Kidney epithelial cell (primary cell): ENCODE results near the gene HRH2. TPM values are rescaled to one million over a fixed set of nuclear protein-coding genes. Genes with fewer than 3 reads are reported as not detected.
A peak's percentile ranks its signal among the peaks of the same experiment; 100 is the strongest.

ENCODE experiments used
- DNase-seq: peaks from one replicate; pipeline ENCODE4 v3.0.0-alpha.2; 2010; ENCODE audit warnings: low read depth
- H3K27me3 ChIP-seq: 2 replicates; pipeline ENCODE4 v1.6.0; 2011; ENCODE audit warnings: low read length; ENCODE audit not compliant: control insufficient read depth, insufficient read depth
- H3K36me3 ChIP-seq: 2 replicates; pipeline ENCODE4 v1.5.1; 2011; ENCODE audit warnings: low read length; ENCODE audit not compliant: control insufficient read depth, insufficient read depth
- H3K4me3 ChIP-seq: 2 replicates; pipeline ENCODE4 v1.5.1; 2011; ENCODE audit warnings: low read depth, mild to moderate bottlenecking, control low read depth, low read length
- CTCF ChIP-seq: IDR thresholded peaks from 2 replicates; pipeline ENCODE4 v1.5.1; 2011; ENCODE audit warnings: mild to moderate bottlenecking, moderate library complexity, low read length, control low read depth, inconsistent platforms; ENCODE audit not compliant: insufficient read depth, poor library complexity, severe bottlenecking
- total RNA-seq: library from RNA; depleted of rRNA; stranded (reverse); fragments of >200 nt; gene quantifications from 2 replicates; pipeline ENCODE4 v1.2.3, GENCODE V29; 2015

The HRH2 gene
- total RNA-seq, 1 donor from 2014 or later, result 2.7 TPM

GRCh38 chr5:175728885-175729828 is 71.3 kb downstream of the HRH2 start:
- Histone ChIP-seq H3K27me3 (peaks cover 4% of the 10 kb centered on the region), H3K36me3 (no peaks in the 10 kb centered on the region), H3K4me3 (no peak overlapping the region)
- peak; percentile 18 for TF ChIP-seq CTCF
- DNase-seq, result no peak

- Histone ChIP-seq H3K36me3 (no peaks in the 10 kb centered on the region), H3K27me3 (peaks cover 4% of the 10 kb centered on the region), H3K4me3 (no peak overlapping the region)
- TF ChIP-seq CTCF, result peak; percentile 96
- peak; percentile 37 for DNase-seq
Measured at GRCh38 chr5:175729829-175730277, 72.0 kb downstream of the HRH2 start.

GRCh38 chr5:175731172-175731571 is 73.3 kb downstream of the HRH2 start:
- H3K27me3 ChIP-seq, result peaks cover 4% of the 10 kb centered on the region
- H3K36me3 ChIP-seq, result no peaks in the 10 kb centered on the region
- DNase-seq, result no peak
- no peak for TF ChIP-seq CTCF
- H3K4me3 ChIP-seq, result no peak overlapping the region

GRCh38 chr5:175731756-175732465 is 74.0 kb downstream of the HRH2 start:
- H3K36me3 ChIP-seq, result no peaks in the 10 kb centered on the region
- no peak for TF ChIP-seq CTCF
- H3K4me3 ChIP-seq, result no peak overlapping the region
- DNase-seq, result no peak
- peaks cover 4% of the 10 kb centered on the region for H3K27me3 ChIP-seq

- H3K36me3 ChIP-seq, result no peaks in the 10 kb centered on the region
- TF ChIP-seq CTCF, result no peak
- H3K27me3 ChIP-seq, result peaks cover 4% of the 10 kb centered on the region
- no peak overlapping the region for H3K4me3 ChIP-seq
- DNase-seq, result no peak
Measured at GRCh38 chr5:175733017-175733416, 75.1 kb downstream of the HRH2 start.
